ENCODE measurements around the gene LMOD1. TPM values are rescaled to one million over a fixed set of nuclear protein-coding genes. Genes with fewer than 3 reads are reported as not detected.
"Not testable (repeated sequence)": the region's sequence is repeated elsewhere in the genome, so short reads cannot be mapped to it uniquely, and the experiment has no call there.

LMOD1 gene
- total RNA-seq, 1 donor from 2014 or later: 0.19 TPM

- DNase-seq (ENCODE audit: low read depth, low spot score): no peak
- Mint-ChIP-seq H3K36me3 (ENCODE audit: low read depth) (peaks cover 9% of the 10 kb centered on the region), H3K27ac (ENCODE audit: unreplicated experiment) (no peak overlapping the region), H3K9me3 (no peaks in the 10 kb centered on the region), H3K4me3 (no peak overlapping the region), H3K27me3 (ENCODE audit: low read depth) (no peaks in the 10 kb centered on the region), H3K4me1 (no peaks in the 10 kb centered on the region)
- no peak for TF ChIP-seq CTCF (conservative IDR thresholded peaks at IDR 0.05)
These were observed 22.0 kb upstream of the LMOD1 start for GRCh38 chr1:201968202-201968925.

GRCh38 chr1:201966171-201966570, 19.8 kb upstream of the LMOD1 start:
- H3K36me3 Mint-ChIP-seq (ENCODE audit: low read depth): peaks cover 12% of the 10 kb centered on the region
- H3K4me1 Mint-ChIP-seq: no peaks in the 10 kb centered on the region
- no peaks in the 10 kb centered on the region for H3K27me3 Mint-ChIP-seq (ENCODE audit: low read depth)
- no peaks in the 10 kb centered on the region for H3K9me3 Mint-ChIP-seq
- no peak for TF ChIP-seq CTCF (conservative IDR thresholded peaks at IDR 0.05)
- no peak overlapping the region for H3K4me3 Mint-ChIP-seq
- no peak for DNase-seq (ENCODE audit: low read depth, low spot score)
- H3K27ac Mint-ChIP-seq (ENCODE audit: unreplicated experiment): no peak overlapping the region

GRCh38 chr1:201964261-201964660, 17.9 kb upstream of the LMOD1 start:
- Mint-ChIP-seq H3K27me3 (ENCODE audit: low read depth) (no peaks in the 10 kb centered on the region), H3K9me3 (no peaks in the 10 kb centered on the region), H3K4me3 (no peak overlapping the region), H3K27ac (ENCODE audit: unreplicated experiment) (no peak overlapping the region), H3K36me3 (ENCODE audit: low read depth) (peaks cover 9% of the 10 kb centered on the region), H3K4me1 (no peaks in the 10 kb centered on the region)
- no peak for DNase-seq (ENCODE audit: low read depth, low spot score)
- TF ChIP-seq CTCF (conservative IDR thresholded peaks at IDR 0.05): no peak

GRCh38 chr1:201962382-201962781, 16.0 kb upstream of the LMOD1 start:
- not testable (repeated sequence) for H3K4me3 Mint-ChIP-seq; H3K9me3 Mint-ChIP-seq; H3K36me3 Mint-ChIP-seq (ENCODE audit: low read depth); H3K4me1 Mint-ChIP-seq; DNase-seq (ENCODE audit: low read depth, low spot score); H3K27ac Mint-ChIP-seq (ENCODE audit: unreplicated experiment); H3K27me3 Mint-ChIP-seq (ENCODE audit: low read depth)

- DNase-seq (ENCODE audit: low read depth, low spot score): no peak
- Mint-ChIP-seq H3K27ac (ENCODE audit: unreplicated experiment) (no peak overlapping the region), H3K4me1 (peaks cover 20% of the 10 kb centered on the region), H3K4me3 (peak overlapping the region; percentile 12), H3K27me3 (ENCODE audit: low read depth) (no peaks in the 10 kb centered on the region), H3K9me3 (no peaks in the 10 kb centered on the region), H3K36me3 (ENCODE audit: low read depth) (peaks cover 6% of the 10 kb centered on the region)
- no peak for TF ChIP-seq CTCF (conservative IDR thresholded peaks at IDR 0.05)
These were observed 12.0 kb upstream of the LMOD1 start for GRCh38 chr1:201958348-201958747.

GRCh38 chr1:201955729-201956143, 9.4 kb upstream of the LMOD1 start:
- Mint-ChIP-seq H3K36me3 (ENCODE audit: low read depth) (peaks cover 3% of the 10 kb centered on the region), H3K9me3 (no peaks in the 10 kb centered on the region), H3K4me1 (peaks cover 20% of the 10 kb centered on the region), H3K27me3 (ENCODE audit: low read depth) (no peaks in the 10 kb centered on the region), H3K27ac (ENCODE audit: unreplicated experiment) (peak overlapping the region; percentile 99), H3K4me3 (peak overlapping the region; percentile 100)
- DNase-seq (ENCODE audit: low read depth, low spot score): no peak
- no peak for TF ChIP-seq CTCF (conservative IDR thresholded peaks at IDR 0.05)
